Gastrocnemius medialis (tissue), 4 donors: ENCODE results near the gene CELSR1. TPM values are rescaled to one million over a fixed set of nuclear protein-coding genes. Genes with fewer than 3 reads are reported as not detected.

Experiments
- ATAC-seq, 2 donors: fragments of 150-250 bp; one replicate each; pipeline ENCODE4 v1.9.1; 2016
- DNase-seq, 2 donors: peaks; one replicate each; pipeline ENCODE4 v3.0.0-alpha.2; 2019
- H3K27ac ChIP-seq, 4 donors: fragments of 200-600 bp; sonication (generic); 1 replicate in 1 of 4; 2 replicates in 3 of 4; pipeline ENCODE4 v1.5.1; 2016 to 2018; ENCODE audit warnings: mild to moderate bottlenecking in 2 of 4, moderate library complexity in 1 of 4
- H3K27me3 ChIP-seq, 3 donors: fragments of 200-600 bp; sonication (generic) in 2 of 3; 1 replicate in 1 of 3; 2 replicates in 2 of 3; pipeline versions ENCODE4 v1.5.1 to v1.6.0; 2016 to 2019; ENCODE audit warnings: mild to moderate bottlenecking in 1 of 3, moderate library complexity in 1 of 3
- H3K36me3 ChIP-seq, 2 donors: fragments of 200-600 bp; sonication (generic) in 1 of 2; one replicate each; pipeline ENCODE4 v1.5.1; 2017 to 2018
- H3K4me1 ChIP-seq, 2 donors: fragments of 200-600 bp; sonication (generic) in 1 of 2; one replicate each; pipeline ENCODE4 v1.5.1; 2016 to 2017; ENCODE audit warnings: mild to moderate bottlenecking in 2 of 2
- H3K4me3 ChIP-seq, 4 donors: fragments of 200-600 bp; sonication (generic) in 3 of 4; 1 replicate in 1 of 4; 2 replicates in 3 of 4; pipeline ENCODE4 v1.5.1; 2016 to 2019; ENCODE audit warnings: mild to moderate bottlenecking in 2 of 4
- H3K9me3 ChIP-seq, 3 donors: fragments of 200-600 bp; sonication (generic) in 2 of 3; 1 replicate in 1 of 3; 2 replicates in 2 of 3; pipeline ENCODE4 v1.5.1; 2016 to 2019
- POLR2A ChIP-seq, 2 donors: fragments of 450-650 bp; IDR thresholded peaks; one replicate each; pipeline ENCODE4 v1.6.1; 2017; ENCODE audit warnings: antibody characterized with exemption in 2 of 2, mild to moderate bottlenecking in 2 of 2, moderate library complexity in 2 of 2
- in situ Hi-C, 4 donors: fragments of 200-750 bp; cut with MboI; loops; one replicate each; pipeline versions ENCODE4 v1.15.0 to v1.8.0; 2017; ENCODE audit warnings: low sequenced_read_pairs in 4 of 4
- intact Hi-C: fragments of 100-400 bp; cut with DNase I; formaldehyde crosslinking; loops from one replicate; pipeline ENCODE4 v1.15.1; 2023; ENCODE audit warnings: low total_unique reads
- total RNA-seq, 4 donors: library from RNA; depleted of rRNA; stranded (reverse); fragments of >200 nt; gene quantifications; one replicate each; pipeline versions ENCODE4 v1.1.0 to v1.2.3, GENCODE V29; 2016
- TF ChIP-seq, protein P1 (sequence below), 5 experiments: fragments of 450-650 bp in 3 of 5; fragments of 200-600 bp in 2 of 5; sonication (generic) in 2 of 5; IDR thresholded peaks in 4 of 5; conservative IDR thresholded peaks in 1 of 5; 1 replicate in 4 of 5; 2 replicates in 1 of 5; pipeline ENCODE4 v1.5.1; 2016 to 2019; ENCODE audit warnings: antibody characterized with exemption in 5 of 5, mild to moderate bottlenecking in 3 of 5, moderate library complexity in 3 of 5

Gene CELSR1
- total RNA-seq, 4 donors from 2014 or later: 0.10 to 1.5 (median 0.87) TPM

- DNase-seq (no peak), ATAC-seq (no peak)
Measured at GRCh38 chr22:46417769-46418168, 119.7 kb downstream of the CELSR1 start.

DNA sequence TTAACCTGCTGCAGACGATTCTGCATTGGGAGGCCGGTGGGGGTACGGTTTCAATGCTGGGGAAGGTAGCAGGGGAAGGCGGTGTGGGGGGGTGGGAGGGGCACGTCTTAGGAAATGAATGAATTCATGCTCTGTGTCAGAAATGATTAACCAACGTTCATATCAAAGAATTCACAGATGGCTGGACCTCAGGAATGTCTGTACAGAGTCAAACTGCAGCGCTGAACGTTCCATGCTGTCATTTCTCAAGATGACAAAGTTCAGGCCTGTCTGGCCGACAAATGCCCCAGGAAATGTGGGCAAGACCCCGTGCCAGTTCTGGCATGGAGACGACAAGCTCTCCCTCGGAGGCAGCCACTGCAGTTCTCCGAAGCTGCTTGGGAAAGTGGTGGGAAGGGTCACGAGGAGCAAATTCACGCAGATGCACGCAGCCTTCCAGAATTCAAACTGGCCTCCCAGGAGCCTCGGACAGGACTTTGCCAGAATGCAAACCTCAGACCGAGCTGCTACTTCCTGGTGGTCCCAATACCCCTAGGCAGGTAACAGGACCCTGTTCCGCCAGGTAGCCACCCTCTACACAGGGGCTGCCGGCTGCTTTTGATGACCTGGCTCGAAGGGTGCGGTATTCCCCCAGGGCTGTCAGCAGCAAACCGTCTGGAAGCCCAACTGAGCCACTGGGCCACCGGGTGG is 120.4 kb downstream of the CELSR1 start:
- TF ChIP-seq POLR2A (IDR thresholded peaks at IDR 0.05): no peak
- TF ChIP-seq, protein P1, sequence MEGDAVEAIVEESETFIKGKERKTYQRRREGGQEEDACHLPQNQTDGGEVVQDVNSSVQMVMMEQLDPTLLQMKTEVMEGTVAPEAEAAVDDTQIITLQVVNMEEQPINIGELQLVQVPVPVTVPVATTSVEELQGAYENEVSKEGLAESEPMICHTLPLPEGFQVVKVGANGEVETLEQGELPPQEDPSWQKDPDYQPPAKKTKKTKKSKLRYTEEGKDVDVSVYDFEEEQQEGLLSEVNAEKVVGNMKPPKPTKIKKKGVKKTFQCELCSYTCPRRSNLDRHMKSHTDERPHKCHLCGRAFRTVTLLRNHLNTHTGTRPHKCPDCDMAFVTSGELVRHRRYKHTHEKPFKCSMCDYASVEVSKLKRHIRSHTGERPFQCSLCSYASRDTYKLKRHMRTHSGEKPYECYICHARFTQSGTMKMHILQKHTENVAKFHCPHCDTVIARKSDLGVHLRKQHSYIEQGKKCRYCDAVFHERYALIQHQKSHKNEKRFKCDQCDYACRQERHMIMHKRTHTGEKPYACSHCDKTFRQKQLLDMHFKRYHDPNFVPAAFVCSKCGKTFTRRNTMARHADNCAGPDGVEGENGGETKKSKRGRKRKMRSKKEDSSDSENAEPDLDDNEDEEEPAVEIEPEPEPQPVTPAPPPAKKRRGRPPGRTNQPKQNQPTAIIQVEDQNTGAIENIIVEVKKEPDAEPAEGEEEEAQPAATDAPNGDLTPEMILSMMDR (IDR thresholded peaks at IDR 0.05 in 4 of 5, conservative IDR thresholded peaks at IDR 0.05 in 1 of 5): no peak
- intact Hi-C loops (no loop called here), in situ Hi-C loops (no loop called here)
- no peak overlapping the region for H3K27ac ChIP-seq
- no peak overlapping the region for H3K4me3 ChIP-seq
- H3K36me3 ChIP-seq: no peaks in the 10 kb centered on the region
- ATAC-seq (no peak), DNase-seq (no peak)
- peaks cover 7 to 15% (median 7%) of the 10 kb centered on the region in 3 donors for H3K27me3 ChIP-seq
- peaks cover 0 to 4% of the 10 kb centered on the region in 2 donors for H3K4me1 ChIP-seq
- no peaks in the 10 kb centered on the region for H3K9me3 ChIP-seq

More at GRCh38 chr22:46417769-46418168, 119.7 kb downstream of the CELSR1 start:
- no peak overlapping the region for H3K27ac ChIP-seq
- no peaks in the 10 kb centered on the region for H3K36me3 ChIP-seq
- TF ChIP-seq, protein P1 (IDR thresholded peaks at IDR 0.05 in 4 of 5, conservative IDR thresholded peaks at IDR 0.05 in 1 of 5): no peak
- TF ChIP-seq POLR2A (IDR thresholded peaks at IDR 0.05): no peak
- intact Hi-C loops: no loop called here
- H3K4me1 ChIP-seq: peaks cover 0 to 4% of the 10 kb centered on the region in 2 donors
- no peak overlapping the region for H3K4me3 ChIP-seq
- peaks cover 7 to 15% (median 7%) of the 10 kb centered on the region in 3 donors for H3K27me3 ChIP-seq
- no peaks in the 10 kb centered on the region for H3K9me3 ChIP-seq
- in situ Hi-C loops: no loop called here

- intact Hi-C loops: no loop called here
- Histone ChIP-seq H3K4me1 (peaks cover 0 to 4% of the 10 kb centered on the region in 2 donors), H3K9me3 (no peaks in the 10 kb centered on the region), H3K4me3 (no peak overlapping the region), H3K27ac (no peak overlapping the region), H3K36me3 (no peaks in the 10 kb centered on the region), H3K27me3 (peaks cover 7 to 15% (median 7%) of the 10 kb centered on the region in 3 donors)
- DNase-seq (no peak), ATAC-seq (no peak)
- in situ Hi-C loops: no loop called here
- TF ChIP-seq POLR2A (IDR thresholded peaks at IDR 0.05): no peak
- TF ChIP-seq, protein P1 (IDR thresholded peaks at IDR 0.05 in 4 of 5, conservative IDR thresholded peaks at IDR 0.05 in 1 of 5): no peak
Measured at GRCh38 chr22:46416520-46416871, 120.9 kb downstream of the CELSR1 start.

DNA sequence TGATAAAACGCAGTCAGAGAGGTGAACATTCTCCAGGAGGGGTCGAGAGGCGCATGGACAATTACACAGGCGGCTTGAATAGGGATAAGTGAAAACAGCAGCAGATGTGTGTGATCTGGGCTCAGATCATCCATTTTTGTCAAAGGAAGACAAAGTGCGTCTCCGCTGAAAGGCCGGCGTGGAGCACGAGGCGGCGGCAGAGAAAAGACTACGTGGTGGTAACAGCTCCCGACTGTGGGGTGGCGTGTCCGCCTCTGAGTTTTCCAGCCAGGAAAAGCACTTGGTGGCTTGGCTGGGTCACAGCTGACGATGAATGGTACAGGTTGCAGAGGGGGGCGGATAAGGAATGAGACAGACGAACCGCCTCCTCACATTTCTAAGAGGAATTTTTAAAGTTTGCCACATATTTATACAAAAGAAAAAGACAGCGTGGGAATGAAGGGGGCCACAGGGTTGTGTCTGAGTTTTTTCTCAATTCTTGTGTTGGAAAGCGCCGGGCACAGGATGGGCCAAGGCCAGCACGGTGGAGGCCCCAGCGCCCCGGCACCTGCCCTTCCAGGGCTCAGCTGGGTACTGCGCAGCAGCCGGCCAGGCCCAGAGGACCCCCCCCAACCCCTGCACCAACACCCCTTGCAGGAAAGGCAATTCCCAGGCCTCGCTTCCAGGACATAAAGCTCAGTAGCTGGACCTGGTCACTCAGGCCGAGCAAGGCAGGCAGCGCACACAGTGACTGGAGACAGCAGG is 121.5 kb downstream of the CELSR1 start:
- Histone ChIP-seq H3K36me3 (no peaks in the 10 kb centered on the region), H3K27me3 (peaks cover 7 to 15% (median 7%) of the 10 kb centered on the region in 3 donors), H3K27ac (no peak overlapping the region), H3K4me1 (peaks cover 0 to 4% of the 10 kb centered on the region in 2 donors), H3K4me3 (no peak overlapping the region), H3K9me3 (no peaks in the 10 kb centered on the region)
- intact Hi-C loops: no loop called here
- no peak for TF ChIP-seq POLR2A (IDR thresholded peaks at IDR 0.05)
- TF ChIP-seq, protein P1 (IDR thresholded peaks at IDR 0.05 in 4 of 5, conservative IDR thresholded peaks at IDR 0.05 in 1 of 5): no peak
- DNase-seq (no peak), ATAC-seq (no peak)
- in situ Hi-C loops: no loop called here
